Cerebellar cortex (tissue), 1 donor: ENCODE measurements around the gene HSD17B11.
"Not testable (repeated sequence)": the region's sequence is repeated elsewhere in the genome, so short reads cannot be mapped to it uniquely, and the experiment has no call there.

Experiments used
- DNase-seq: peaks from one replicate; pipeline ENCODE4 v3.0.0-alpha.2; 2015; ENCODE audit warnings: low spot score

HSD17B11 gene

DNA sequence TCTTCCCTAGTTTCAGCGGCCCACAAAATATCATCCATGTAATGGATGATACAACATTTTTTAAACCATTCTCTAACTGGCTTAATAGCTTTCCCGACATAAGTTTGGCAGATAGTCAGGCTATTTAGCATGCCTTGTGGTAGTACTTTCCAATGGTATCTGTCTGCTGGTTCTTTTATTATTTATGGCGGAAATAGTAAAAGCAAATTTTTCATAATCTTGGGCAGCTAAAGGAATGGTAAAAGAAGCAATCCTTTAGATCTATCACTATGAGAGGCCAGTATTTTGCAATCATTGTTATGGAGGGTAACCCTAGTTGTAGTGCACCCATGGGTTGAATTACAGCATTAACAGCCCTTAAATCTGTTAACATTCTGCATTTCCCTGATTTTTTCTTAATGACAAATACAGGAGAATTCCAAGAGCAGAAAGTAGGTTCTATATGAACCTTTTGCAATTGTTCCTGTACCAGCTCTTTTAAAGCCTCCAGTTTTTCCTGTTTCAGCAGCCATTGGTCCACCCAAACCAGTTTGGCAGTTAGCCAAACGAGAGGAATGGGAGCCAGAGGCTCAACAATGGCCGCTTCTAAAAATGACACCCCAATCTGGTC lies 14.3 kb upstream of the HSD17B11 start:
- no peak for DNase-seq

DNA sequence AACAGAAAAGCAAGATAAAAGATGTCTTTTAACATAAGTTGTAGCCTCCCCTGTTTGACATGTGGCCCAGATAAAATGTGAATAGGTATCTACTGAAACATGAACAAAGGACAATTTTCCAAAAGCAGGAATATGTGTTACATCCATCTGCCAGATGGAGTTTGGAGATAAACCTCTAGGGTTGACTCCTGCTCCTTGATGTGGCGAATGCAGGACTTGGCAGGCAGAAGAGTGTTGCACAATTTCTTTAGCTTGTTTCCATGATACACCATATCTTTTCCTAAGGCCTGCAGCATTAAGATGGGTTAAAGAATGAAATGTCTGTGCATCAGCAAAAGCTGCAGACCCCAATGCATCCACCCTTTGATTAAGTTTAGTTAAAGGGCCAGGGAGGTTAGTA lies 12.7 kb upstream of the HSD17B11 start:
- DNase-seq = not testable (repeated sequence)

DNA sequence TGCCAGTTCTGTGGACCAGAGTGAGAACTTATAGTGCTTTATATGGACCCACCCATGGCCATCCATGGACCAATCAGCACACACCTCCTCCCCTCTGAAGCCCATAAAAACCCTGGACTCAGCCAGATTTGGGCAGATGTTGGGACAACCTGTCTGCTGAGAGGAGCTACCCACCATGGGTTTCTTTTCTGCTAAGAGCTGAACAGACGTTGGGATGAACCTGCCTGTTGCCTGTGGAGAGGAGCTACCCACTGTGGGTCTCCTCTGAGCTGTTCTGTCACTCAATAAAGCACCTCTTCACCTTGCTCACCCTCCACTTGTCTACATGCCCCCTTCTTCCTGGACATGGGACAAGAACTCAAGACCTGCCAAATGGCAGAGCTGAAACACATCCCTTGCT lies 9.0 kb upstream of the HSD17B11 start:
- DNase-seq = no peak

DNA sequence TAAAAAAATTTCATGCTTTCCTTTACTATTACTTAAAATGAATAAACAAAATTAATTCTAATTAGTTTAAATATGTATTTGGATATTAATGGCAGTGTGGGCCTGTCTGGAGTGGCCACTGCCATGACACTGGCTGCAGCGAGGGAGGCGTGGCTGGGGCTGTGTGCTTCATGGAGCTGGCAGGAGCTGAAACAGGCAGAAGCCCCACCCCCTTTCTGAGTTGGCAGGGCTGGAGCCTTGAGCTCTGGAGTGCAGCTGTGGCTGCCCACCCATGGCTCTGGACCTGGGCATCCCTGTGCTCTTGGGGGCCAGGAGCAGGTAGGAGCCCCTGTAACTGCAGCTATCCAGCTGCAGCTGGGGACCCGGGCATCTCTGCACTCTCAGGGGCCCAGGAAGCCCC lies 8.2 kb upstream of the HSD17B11 start:
- DNase-seq = no peak

DNA sequence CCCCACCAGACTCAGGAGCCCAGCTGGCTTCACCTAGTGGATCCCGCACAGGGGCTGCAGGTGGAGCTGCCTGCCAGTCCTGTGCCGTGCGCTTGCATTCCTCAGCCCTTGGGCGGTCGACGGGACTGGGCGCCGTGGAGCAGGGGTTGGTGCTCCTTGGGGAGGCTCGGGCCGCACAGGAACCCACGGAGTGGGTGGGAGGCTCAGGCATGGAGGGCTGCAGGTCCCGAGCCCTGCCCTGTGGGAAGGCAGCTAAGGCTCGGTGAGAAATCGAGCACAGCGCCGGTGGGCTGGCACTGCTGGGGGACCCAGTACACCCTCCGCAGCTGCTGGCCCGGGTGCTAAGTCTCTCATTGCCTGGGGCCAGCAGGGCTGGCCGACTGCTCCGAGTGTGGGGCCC lies 4.9 kb upstream of the HSD17B11 start:
- not testable (repeated sequence) for DNase-seq

DNA sequence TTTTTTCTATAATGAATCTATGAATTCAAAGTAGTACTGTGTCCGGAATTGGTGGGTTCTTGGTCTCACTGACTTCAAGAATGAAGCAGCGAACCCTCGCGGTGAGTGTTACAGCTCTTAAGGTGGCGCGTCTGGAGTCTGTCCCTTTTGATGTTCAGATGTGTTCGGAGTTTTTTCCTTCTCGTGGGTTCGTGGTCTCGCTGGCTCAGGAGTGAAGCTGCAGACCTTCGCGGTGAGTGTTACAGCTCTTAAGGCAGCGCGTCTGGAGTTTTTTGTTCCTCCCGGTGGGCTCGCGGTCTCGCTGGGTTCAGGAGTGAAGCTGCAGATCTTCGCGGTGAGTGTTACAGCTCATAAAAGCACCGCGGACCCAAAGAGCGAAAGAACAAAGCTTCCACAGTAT lies 4.1 kb upstream of the HSD17B11 start:
- DNase-seq = not testable (repeated sequence)

DNA sequence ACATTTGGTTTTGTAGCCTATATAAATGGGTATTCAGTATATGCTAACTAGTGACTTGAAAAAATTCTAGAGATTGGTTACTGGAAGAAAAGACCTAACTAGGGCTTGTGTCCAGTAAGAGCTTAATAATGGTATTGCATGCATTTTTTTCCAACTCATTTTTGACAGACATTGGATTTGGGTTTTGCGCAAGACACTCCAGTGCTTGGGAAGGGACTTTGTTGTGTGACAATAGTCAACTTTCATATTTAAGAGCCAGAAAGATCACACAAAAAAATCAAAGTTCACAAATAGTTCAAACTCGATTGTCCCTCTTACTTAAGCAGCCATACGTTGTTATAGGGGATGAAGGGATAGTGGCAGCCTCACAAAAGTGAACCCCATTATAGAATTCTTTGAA lies 1.2 kb upstream of the HSD17B11 start:
- no peak for DNase-seq

DNA sequence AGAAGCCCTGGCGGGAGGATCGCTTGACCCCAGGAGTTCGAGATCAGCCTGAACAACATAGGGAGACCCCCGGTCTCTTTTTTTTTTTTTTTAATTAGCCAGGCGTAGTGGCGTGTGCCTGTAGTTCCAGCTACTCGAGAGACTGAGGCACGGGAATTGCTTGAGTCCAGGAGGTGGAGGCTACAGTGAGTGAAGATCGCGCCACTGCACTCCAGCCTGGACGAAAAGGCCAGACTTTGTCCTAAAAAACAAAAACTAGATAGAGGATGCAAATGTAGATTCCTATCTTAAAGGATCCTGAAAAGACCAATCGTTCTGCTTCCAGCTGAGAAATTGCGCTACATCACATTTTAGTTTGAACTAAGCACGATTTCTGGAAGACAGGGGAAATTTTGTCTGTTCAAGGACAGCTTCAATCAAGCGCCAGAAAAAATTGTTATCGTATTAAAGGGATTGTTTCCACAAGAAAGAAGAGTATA lies 627 bp upstream of the HSD17B11 start:
- DNase-seq = peak; percentile 26

DNA sequence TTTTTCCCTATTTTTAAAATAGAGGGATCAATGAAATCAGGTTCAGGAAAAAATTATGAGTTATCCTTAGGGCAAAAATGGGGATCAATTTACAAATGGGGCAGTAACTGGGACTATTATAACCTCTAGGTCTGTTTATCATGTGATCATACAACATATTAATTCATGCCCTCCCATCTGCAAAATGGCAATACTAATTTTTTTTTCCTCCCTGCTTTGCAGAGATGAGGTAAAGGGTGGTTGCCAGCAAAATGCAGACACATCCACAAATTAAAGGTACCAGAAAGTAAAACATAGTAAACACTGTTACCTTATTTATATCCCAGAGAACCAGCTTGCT lies 467 bp downstream of the HSD17B11 start:
- DNase-seq = no peak

DNA sequence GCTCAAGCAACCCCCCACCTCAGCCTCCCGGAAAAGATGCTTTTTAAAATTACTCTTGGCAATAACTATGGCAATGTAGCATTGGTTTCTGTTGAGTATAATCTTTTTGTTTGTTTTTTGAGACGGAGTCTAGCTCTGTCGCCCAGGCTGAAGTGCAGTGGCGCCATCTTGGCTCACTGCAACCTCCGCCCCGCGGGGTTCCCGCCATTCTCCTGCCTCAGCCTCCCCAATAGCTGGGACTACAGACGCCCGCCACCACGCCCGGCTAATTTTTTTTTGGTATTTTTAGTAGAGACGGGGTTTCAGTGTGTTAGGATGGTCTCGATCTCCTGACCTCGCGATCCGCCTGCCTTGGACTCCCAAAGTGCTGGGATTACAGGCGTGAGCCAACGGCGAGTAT lies 933 bp downstream of the HSD17B11 start:
- not testable (repeated sequence) for DNase-seq

DNA sequence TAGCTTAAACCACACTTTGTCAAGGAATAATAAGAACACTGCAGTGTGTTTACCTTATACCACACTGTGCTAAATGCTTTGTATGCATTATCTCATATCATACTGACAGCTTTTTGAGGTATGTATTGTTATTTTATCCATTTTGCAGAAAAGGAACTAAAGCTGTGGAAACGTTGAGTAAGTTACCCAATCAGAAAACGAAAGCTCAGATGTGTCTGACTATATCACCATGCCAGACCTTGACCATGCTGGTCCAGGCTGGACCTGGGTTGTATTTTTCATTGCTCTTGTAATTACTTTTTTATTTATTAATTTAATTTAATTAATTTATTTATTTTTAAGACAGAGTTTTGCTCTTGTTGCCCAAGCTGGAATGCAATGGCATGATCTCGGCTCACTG lies 2.1 kb downstream of the HSD17B11 start:
- no peak for DNase-seq

DNA sequence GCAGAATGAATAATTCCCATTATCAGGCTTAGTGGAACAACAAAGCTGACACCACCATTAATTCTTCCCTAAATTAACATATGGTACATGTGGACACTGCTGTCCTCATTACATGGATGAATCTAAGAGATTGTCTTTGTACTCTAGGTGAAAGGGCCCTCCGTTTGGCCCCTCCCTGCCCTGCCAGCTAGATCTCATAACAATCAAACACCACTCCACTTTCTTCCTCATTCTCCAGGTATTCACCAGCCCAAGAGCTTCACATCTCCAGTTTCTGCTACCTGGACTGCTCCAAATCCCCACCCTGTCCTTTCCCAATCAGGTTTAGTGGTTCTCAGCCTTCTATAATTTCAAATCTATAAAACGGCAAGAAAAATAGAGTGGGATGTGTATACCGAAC lies 3.8 kb downstream of the HSD17B11 start:
- DNase-seq = no peak

DNA sequence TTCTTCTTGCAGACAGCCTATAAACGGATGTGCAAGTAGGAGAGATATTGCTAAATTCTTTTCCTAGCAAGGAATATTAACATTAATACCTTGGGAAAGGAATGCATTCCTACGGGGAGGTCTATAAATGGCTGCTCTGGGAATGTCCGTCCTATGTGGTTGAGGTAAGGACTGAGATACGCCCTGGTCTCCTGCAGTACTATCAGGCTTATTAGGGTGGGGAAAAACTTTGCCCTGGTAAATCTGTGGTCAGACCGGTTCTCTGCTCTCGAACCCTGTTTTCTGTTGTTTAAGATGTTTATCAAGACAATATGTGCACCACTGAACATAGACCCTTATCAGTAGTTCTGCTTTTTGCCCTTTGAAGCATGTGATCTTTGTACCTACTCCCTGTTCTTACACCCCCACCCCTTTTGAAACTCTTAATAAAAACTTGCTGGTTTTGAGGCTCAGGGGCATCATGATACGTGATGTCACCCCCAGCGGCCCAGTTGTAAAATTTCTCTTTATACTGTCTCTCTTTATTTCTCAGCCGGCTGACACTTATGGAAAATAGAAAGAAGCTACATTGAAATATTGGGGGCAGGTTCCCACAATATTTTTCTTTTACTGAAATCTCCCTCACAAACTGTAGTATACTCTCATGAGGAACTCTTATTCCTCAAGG lies 6.4 kb downstream of the HSD17B11 start:
- not testable (repeated sequence) for DNase-seq

DNA sequence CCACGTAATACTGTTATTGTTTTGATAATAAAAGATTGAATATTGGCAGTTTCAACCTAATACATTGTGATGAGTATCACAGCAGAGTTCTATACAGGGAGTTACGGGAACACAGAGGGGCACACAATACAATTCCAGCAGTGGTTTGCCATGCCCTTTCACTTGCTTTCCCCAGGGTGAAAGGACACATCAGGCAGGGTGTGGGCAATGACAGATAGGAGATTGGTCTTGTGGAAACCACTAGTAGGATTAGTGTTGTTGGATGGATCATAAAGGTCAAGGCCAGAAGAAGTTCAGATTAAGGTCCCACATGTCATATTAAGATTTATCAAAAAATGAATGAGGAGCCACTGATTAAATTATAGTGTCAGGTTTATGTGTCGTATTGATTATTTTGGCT lies 8.1 kb downstream of the HSD17B11 start:
- no peak for DNase-seq

DNA sequence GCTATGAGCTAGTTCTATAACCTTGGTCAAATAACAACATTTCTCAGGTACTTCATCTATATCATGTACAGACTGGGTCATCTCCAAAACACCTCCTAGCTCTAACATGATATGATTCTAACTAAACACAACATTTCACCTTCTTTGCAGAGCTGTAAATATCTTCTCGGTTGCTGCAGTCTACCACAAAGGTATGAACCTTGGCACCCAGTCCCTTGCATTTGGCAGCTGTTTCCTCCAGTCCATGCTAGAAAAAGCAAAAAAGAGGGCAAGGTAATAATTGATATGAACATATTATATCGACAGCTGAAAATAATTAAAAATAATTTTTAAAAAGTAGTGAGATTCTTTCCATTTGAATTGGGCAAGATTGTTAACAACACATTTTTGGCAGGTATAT lies 8.9 kb downstream of the HSD17B11 start:
- no peak for DNase-seq

DNA sequence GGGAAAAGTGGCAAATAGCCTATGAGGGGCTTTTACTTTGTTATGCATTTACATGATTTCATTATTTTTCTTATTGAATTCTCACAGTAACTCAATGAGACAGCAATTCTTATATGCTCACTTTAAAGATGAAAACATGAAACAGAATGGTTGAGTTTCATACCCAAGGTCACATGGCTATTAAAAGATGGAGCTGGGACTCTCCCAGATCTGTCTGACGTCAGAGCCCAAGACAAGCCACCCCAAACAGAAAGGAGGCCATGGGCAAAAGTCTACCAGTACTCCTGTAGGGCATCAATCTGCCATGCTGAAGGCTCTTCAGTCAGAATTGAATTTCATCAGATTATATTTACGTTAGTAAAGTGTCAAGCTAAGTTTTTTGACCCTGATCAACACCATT lies 13.2 kb downstream of the HSD17B11 start:
- DNase-seq = no peak

DNA sequence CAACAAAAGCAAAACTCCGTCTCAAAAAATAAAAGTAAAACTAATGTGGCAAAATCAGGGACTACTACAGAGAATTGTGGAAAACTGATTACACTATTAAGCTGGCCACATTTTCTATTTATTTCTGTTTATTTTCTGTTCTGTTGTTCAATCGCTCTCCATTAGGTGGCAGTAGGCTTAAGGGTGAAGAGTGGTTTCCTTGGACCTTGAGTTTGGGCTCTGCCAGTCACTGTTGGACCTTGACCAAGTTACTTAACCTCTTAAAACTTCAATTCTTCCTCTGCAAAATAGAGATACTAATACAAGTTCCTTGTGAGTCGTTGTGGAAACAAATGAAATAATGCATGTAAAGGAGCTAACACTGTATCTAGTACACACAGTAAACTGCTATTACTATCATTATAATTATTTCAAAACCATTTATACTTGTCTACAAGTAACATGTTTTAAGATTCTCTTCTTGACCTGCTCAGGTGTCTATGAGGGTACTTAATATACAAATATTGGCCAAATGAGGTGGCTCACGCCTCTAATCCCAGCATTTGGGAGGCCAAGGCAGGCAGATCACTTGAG lies 15.2 kb downstream of the HSD17B11 start:
- DNase-seq = peak; percentile 77

DNA sequence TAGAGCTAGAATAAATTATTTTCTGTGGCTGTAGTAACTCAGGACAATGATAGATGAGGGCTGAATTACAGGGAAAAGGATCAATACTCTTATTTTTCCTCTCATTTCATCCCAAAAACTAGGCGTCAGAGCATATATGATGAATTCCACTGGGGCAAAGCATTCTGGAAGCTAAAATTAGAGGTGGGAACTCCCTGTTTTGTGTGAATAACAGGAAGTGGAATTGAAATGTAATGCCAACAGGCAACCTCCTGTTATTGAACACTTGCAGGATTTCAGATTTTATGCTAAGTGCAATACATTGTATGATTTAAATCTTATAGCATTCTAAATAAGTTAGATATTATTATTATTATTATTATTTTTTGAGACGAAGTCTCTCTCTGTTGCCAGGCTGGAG lies 20.9 kb downstream of the HSD17B11 start:
- no peak for DNase-seq

DNA sequence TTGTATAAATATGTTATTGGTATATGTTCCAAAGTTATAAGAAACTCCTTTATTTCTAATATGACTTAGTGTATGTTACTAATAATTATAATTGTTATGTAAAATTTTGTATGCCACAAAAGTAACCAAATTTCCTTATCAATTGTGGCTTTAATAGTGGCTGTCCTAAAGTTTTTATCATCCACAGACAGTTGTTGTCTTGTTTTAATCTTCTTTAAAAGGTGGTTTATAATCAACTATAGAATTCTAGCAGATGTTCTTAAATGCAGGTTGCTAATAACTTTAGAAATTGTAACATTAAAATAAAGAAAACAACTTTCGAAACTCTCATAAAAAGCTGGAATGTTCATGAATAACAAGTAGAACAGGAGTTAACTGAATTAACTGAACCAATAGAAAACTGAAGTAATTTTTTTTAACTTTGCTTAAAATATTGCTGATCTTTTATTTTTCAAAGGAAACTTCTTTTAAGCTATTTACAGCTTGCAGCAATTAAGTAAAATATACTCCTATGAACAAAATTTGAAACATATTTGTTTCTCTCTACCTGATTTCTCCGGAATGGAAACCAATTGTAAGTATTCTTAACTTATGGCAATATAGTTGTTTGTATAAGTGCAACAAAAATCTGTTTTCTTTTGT lies 24.3 kb downstream of the HSD17B11 start:
- DNase-seq = no peak

DNA sequence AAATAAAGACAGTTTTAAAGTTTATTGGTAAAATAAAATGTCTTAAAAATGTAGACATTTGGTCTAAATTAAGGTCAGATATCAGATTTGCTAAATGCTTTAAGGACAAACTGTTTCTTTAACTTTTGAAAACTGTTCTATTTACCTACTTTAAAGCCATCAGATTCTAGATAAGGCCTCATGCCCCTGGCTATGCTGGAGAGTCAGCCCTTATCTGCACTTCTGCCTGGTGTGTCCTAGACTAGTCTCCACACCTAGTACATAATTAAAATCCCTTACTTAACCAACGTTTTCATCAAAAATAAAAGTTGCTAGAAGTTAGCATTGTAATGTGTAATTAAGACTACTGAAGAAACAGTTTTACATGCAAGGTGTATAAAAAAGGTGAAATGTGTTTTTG lies 25.6 kb downstream of the HSD17B11 start:
- no peak for DNase-seq

DNA sequence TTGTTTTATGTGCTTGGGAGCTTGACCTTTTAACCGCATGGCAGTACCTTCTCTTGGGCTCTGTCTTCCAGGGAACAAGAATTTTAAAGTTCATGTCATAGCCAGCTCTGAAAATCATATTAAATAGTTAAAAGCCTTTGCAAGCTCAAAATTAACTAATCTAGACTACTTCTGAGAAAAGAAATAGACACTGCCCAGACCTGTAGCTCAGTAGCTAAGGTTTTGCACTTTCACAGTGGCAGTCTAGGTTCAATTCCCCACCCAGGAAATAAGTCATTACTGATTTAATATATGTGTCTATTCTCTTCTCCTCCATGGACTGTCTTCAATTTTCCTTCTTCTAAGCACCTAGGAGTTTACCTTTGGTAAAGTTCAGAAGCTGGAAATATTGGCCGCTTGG lies 27.4 kb downstream of the HSD17B11 start:
- DNase-seq = no peak

DNA sequence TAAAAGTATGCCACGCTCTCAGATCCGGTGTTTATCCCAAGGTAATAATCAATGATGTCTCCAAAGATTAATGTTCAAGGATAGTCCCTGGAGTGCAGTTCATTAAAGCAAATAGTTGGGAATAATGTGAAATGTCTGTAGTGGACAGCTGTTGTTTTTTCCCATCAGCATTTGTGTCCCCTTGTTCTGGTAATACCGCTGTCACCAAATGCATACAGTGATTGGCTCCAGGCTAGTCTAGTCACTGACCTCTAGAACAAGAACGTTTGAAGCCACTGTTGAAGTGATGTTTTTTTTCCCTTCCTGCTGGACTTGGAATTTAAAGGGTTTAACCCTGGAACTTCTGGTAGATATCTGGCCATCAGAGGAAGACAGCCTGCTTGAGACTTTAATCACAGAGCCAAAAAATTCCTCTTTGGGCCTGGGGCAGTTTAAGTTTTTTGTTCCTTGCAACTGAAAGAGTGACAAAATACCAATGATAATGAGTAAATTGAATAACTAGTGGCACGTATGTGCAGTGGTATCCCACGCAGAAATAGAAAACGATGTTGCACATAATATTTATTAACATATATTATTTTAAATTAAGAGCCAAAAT lies 30.6 kb downstream of the HSD17B11 start:
- DNase-seq = no peak

DNA sequence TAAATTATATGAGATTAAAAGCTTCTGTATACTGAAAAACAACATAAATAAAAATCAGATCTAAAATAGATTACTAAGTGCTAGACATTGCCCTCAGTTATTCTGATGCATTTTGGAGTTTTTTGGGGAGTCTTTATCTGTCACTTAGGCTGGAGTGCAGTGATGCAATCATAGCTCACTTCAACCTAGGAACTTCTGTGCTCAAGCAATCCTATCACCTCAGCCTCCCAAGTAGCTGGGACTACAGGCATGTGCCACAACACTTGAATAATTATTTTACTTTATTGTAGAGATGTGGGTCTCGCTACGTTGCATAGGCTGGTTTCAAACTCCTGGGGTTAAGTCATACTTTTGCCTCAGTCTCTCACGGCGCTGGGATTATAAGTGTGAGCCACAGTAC lies 31.7 kb downstream of the HSD17B11 start:
- no peak for DNase-seq
